Endothelial cell of umbilical vein (primary cell): ENCODE data around the gene KRTAP1-1.
"Not testable (repeated sequence)": the region's sequence is repeated elsewhere in the genome, so short reads cannot be mapped to it uniquely, and the experiment has no call there.

ENCODE experiments used
- CTCF ChIP-seq, 2 donors: IDR thresholded peaks; 1 replicate in 1 of 2; 2 replicates in 1 of 2; pipeline ENCODE4 v1.5.1; 2011; ENCODE audit warnings: low read length in 2 of 2, mild to moderate bottlenecking in 2 of 2, moderate library complexity in 2 of 2, control low read depth in 1 of 2, inconsistent platforms in 1 of 2, low read depth in 1 of 2; ENCODE audit not compliant: insufficient read depth in 1 of 2; ENCODE audit errors: extremely low read depth in 1 of 2
- EZH2 ChIP-seq: IDR thresholded peaks from 2 replicates; pipeline ENCODE4 v1.6.1; 2012; ENCODE audit warnings: borderline replicate concordance, low read depth, mild to moderate bottlenecking, moderate library complexity, low read length, inconsistent platforms; ENCODE audit not compliant: severe bottlenecking
- POLR2A ChIP-seq: IDR thresholded peaks from 2 replicates; pipeline ENCODE4 v1.6.1; 2012; ENCODE audit warnings: low read depth, mild to moderate bottlenecking, control low read depth, low read length
- POLR2AphosphoS5 ChIP-seq: IDR thresholded peaks from 2 replicates; pipeline ENCODE4 v1.6.1; 2012; ENCODE audit warnings: low read depth, mild to moderate bottlenecking, control low read depth, low read length, moderate library complexity; ENCODE audit not compliant: insufficient read depth

- TF ChIP-seq CTCF (IDR thresholded peaks at IDR 0.05; ENCODE audit: extremely low read depth in 1 of 2, insufficient read depth in 1 of 2, low read depth in 1 of 2, low read length in 2 of 2); POLR2A; POLR2AphosphoS5; EZH2: not testable (repeated sequence)
Observed at GRCh38 chr17:40999563-40999962, 41.7 kb downstream of the KRTAP1-1 start, which contains the start of gene KRTAP3-2.
